Gastrocnemius medialis (tissue), 4 donors: ENCODE measurements around the gene SLC10A1. TPM values are rescaled to one million over a fixed set of nuclear protein-coding genes. Genes with fewer than 3 reads are reported as not detected.

Experiments used
- ATAC-seq, 2 donors: fragments of 150-250 bp; one replicate each; pipeline ENCODE4 v1.9.1; 2016
- DNase-seq, 2 donors: peaks; one replicate each; pipeline ENCODE4 v3.0.0-alpha.2; 2019
- H3K27ac ChIP-seq, 4 donors: fragments of 200-600 bp; sonication (generic); 1 replicate in 1 of 4; 2 replicates in 3 of 4; pipeline ENCODE4 v1.5.1; 2016 to 2018; ENCODE audit warnings: mild to moderate bottlenecking in 2 of 4, moderate library complexity in 1 of 4
- H3K27me3 ChIP-seq, 3 donors: fragments of 200-600 bp; sonication (generic) in 2 of 3; 1 replicate in 1 of 3; 2 replicates in 2 of 3; pipeline versions ENCODE4 v1.5.1 to v1.6.0; 2016 to 2019; ENCODE audit warnings: mild to moderate bottlenecking in 1 of 3, moderate library complexity in 1 of 3
- H3K36me3 ChIP-seq, 2 donors: fragments of 200-600 bp; sonication (generic) in 1 of 2; one replicate each; pipeline ENCODE4 v1.5.1; 2017 to 2018
- H3K4me1 ChIP-seq, 2 donors: fragments of 200-600 bp; sonication (generic) in 1 of 2; one replicate each; pipeline ENCODE4 v1.5.1; 2016 to 2017; ENCODE audit warnings: mild to moderate bottlenecking in 2 of 2
- H3K4me3 ChIP-seq, 4 donors: fragments of 200-600 bp; sonication (generic) in 3 of 4; 1 replicate in 1 of 4; 2 replicates in 3 of 4; pipeline ENCODE4 v1.5.1; 2016 to 2019; ENCODE audit warnings: mild to moderate bottlenecking in 2 of 4
- H3K9me3 ChIP-seq, 3 donors: fragments of 200-600 bp; sonication (generic) in 2 of 3; 1 replicate in 1 of 3; 2 replicates in 2 of 3; pipeline ENCODE4 v1.5.1; 2016 to 2019
- POLR2A ChIP-seq, 2 donors: fragments of 450-650 bp; IDR thresholded peaks; one replicate each; pipeline ENCODE4 v1.6.1; 2017; ENCODE audit warnings: antibody characterized with exemption in 2 of 2, mild to moderate bottlenecking in 2 of 2, moderate library complexity in 2 of 2
- in situ Hi-C, 4 donors: fragments of 200-750 bp; cut with MboI; loops; one replicate each; pipeline versions ENCODE4 v1.15.0 to v1.8.0; 2017; ENCODE audit warnings: low sequenced_read_pairs in 4 of 4
- intact Hi-C: fragments of 100-400 bp; cut with DNase I; formaldehyde crosslinking; loops from one replicate; pipeline ENCODE4 v1.15.1; 2023; ENCODE audit warnings: low total_unique reads
- total RNA-seq, 4 donors: library from RNA; depleted of rRNA; stranded (reverse); fragments of >200 nt; gene quantifications; one replicate each; pipeline versions ENCODE4 v1.1.0 to v1.2.3, GENCODE V29; 2016
- TF ChIP-seq, protein P1 (sequence below), 5 experiments: fragments of 450-650 bp in 3 of 5; fragments of 200-600 bp in 2 of 5; sonication (generic) in 2 of 5; IDR thresholded peaks in 4 of 5; conservative IDR thresholded peaks in 1 of 5; 1 replicate in 4 of 5; 2 replicates in 1 of 5; pipeline ENCODE4 v1.5.1; 2016 to 2019; ENCODE audit warnings: antibody characterized with exemption in 5 of 5, mild to moderate bottlenecking in 3 of 5, moderate library complexity in 3 of 5

The SLC10A1 gene
- total RNA-seq, 4 donors from 2014 or later = 0.22 to 0.23 TPM; not detected in 2

DNA sequence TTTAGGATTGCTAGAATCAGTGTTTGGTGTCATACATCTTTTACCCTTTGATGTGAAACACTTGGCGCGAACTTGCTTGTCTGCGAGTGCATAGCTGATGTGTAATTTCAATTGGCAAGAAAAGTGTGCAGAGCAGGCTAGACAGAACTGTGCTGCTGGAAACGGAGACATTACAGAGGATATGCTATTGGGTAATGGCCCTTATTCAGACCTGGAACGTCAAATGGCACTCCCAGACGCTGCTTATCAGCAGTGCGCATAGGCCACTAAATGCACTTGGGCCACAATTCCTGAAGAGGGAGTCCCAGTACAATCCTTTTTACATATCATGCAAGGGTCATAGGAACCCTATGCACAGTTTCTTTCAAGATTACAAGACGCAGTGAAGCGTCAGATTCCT, 15.7 kb upstream of the SLC10A1 start:
- ATAC-seq = no peak
- no peak overlapping the region for H3K27ac ChIP-seq
- H3K9me3 ChIP-seq = no peaks in the 10 kb centered on the region
- no peaks in the 10 kb centered on the region for H3K36me3 ChIP-seq
- no peaks in the 10 kb centered on the region for H3K27me3 ChIP-seq
- intact Hi-C loops = loop anchor here (10.0 kb wide), 1 partner anchor 392 kb away; no protein-coding TSS in a partner anchor
- H3K4me1 ChIP-seq = no peaks in the 10 kb centered on the region
- TF ChIP-seq, protein P1, sequence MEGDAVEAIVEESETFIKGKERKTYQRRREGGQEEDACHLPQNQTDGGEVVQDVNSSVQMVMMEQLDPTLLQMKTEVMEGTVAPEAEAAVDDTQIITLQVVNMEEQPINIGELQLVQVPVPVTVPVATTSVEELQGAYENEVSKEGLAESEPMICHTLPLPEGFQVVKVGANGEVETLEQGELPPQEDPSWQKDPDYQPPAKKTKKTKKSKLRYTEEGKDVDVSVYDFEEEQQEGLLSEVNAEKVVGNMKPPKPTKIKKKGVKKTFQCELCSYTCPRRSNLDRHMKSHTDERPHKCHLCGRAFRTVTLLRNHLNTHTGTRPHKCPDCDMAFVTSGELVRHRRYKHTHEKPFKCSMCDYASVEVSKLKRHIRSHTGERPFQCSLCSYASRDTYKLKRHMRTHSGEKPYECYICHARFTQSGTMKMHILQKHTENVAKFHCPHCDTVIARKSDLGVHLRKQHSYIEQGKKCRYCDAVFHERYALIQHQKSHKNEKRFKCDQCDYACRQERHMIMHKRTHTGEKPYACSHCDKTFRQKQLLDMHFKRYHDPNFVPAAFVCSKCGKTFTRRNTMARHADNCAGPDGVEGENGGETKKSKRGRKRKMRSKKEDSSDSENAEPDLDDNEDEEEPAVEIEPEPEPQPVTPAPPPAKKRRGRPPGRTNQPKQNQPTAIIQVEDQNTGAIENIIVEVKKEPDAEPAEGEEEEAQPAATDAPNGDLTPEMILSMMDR (IDR thresholded peaks at IDR 0.05 in 4 of 5, conservative IDR thresholded peaks at IDR 0.05 in 1 of 5) = no peak
- no peak for TF ChIP-seq POLR2A (IDR thresholded peaks at IDR 0.05)
- no peak for DNase-seq
- in situ Hi-C loops = loop anchor here in 2 of 4 donors (5.0 to 25.0 kb wide), 2 partner anchors 215 to 900 kb away; no protein-coding TSS in a partner anchor
- H3K4me3 ChIP-seq = no peak overlapping the region

DNA sequence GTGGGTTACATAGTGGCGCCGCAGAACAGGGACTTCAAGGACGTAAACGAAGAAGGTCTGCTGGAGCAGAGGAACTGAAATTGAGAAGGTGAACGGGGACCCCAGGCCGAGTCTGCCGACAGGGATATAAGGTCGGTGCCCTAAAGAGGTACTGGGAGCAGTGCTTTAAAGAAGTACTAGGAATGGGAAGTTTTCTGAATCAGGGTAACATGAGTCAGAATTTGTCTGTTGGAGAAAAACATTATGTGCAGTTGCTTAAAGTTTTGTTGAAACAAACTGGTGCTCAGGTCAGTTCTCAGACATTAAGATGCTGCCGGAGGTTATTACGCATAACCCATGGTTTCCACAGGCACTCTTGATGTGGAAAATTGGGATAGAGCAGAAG, 14.8 kb upstream of the SLC10A1 start:
- Histone ChIP-seq H3K27ac (no peak overlapping the region), H3K4me3 (no peak overlapping the region), H3K4me1 (no peaks in the 10 kb centered on the region), H3K36me3 (no peaks in the 10 kb centered on the region), H3K27me3 (no peaks in the 10 kb centered on the region), H3K9me3 (no peaks in the 10 kb centered on the region)
- ATAC-seq = no peak
- DNase-seq = no peak
- intact Hi-C loops = loop anchor here (10.0 kb wide), 1 partner anchor 393 kb away; no protein-coding TSS in a partner anchor
- TF ChIP-seq, protein P1 (IDR thresholded peaks at IDR 0.05 in 4 of 5, conservative IDR thresholded peaks at IDR 0.05 in 1 of 5) = no peak
- no peak for TF ChIP-seq POLR2A (IDR thresholded peaks at IDR 0.05)
- in situ Hi-C loops = loop anchor here in 2 of 4 donors (5.0 to 25.0 kb wide), 2 partner anchors 215 to 900 kb away; no protein-coding TSS in a partner anchor

DNA sequence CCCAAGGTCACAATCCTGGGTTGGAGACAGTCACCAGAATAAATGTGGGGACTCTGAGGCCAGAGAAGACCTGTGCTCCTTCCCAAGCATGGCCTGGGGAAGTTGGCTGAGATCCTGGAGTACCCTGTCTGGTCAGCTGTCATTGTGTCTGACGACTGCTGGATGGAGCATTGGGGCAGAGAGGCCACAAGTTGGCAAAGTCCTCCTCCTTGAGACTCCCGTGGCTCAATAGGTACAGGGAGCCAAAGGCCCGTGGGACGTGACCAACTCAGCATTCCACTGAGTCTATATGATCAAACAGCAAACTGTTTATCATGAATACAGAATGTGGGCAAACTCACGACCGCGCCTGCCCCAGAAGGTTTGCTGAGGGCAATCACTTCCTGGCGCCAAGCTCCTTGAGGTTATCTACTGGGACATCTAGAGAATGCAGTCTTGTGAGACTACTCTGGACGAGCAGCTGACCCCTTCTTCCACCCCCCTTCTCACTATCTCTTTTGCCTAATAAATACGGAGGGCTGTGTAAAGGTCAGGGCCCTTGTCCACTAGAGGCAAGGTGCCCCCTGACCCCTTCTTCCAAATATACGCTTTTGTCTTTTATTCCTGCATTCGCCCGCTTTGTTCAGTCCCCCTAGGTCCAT, 14.3 kb upstream of the SLC10A1 start:
- H3K9me3 ChIP-seq = no peaks in the 10 kb centered on the region
- no peak for ATAC-seq
- H3K4me3 ChIP-seq = no peak overlapping the region
- in situ Hi-C loops = loop anchor here in 2 of 4 donors (5.0 to 25.0 kb wide), 2 partner anchors 216 to 901 kb away; no protein-coding TSS in a partner anchor
- H3K4me1 ChIP-seq = no peaks in the 10 kb centered on the region
- no peaks in the 10 kb centered on the region for H3K27me3 ChIP-seq
- intact Hi-C loops = loop anchor here (10.0 kb wide), 1 partner anchor 393 kb away; no protein-coding TSS in a partner anchor
- no peaks in the 10 kb centered on the region for H3K36me3 ChIP-seq
- H3K27ac ChIP-seq = no peak overlapping the region
- DNase-seq = no peak
- no peak for TF ChIP-seq POLR2A (IDR thresholded peaks at IDR 0.05)
- TF ChIP-seq, protein P1 (IDR thresholded peaks at IDR 0.05 in 4 of 5, conservative IDR thresholded peaks at IDR 0.05 in 1 of 5) = no peak

DNA sequence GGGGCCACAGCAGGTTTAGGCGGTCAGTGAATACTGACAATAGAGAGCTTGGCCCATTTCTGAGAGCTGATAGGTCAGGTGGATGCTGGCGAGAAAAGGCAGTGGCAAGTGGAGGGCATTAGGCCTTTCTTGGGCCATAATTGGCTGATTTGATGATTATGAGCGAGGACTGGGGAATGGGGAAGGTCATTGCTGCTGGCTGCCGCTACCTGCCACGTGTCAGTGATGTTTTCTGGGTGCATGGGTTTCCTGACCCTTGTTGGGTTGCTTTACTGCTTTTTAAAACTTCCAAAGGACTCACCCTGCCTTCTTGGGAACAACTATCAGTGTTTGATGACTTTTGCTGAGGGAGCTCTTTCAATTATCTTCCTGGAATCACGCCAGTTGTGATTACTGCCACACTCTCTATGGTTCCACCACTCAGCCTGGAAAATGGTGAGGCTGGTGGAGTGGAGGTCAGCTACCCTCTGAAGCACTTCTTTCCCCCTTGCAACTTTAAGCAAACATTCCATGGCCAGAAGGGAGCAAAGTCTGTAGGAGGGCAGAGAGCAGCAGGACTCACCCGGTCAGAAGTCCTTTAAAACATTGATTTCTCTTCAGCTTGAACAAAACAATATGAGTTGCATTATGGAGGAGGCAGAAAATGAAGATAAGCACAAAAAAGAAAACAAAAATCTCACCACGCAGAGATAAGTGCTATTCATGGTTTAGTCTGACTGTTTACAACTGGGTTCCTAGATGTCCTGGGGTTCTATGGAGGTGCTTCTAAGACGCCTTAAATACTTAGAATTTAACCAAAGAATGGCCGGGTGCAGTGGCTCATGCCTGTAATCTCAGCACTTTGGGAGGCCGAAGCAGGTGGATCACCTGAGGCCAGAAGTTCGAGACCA, 12.1 kb upstream of the SLC10A1 start:
- DNase-seq (no peak), ATAC-seq (no peak)
- no peak for TF ChIP-seq POLR2A (IDR thresholded peaks at IDR 0.05)
- TF ChIP-seq, protein P1 (IDR thresholded peaks at IDR 0.05 in 4 of 5, conservative IDR thresholded peaks at IDR 0.05 in 1 of 5) = no peak
- Histone ChIP-seq H3K4me3 (no peak overlapping the region), H3K36me3 (no peaks in the 10 kb centered on the region), H3K27ac (no peak overlapping the region), H3K27me3 (no peaks in the 10 kb centered on the region), H3K9me3 (no peaks in the 10 kb centered on the region), H3K4me1 (no peaks in the 10 kb centered on the region)
- in situ Hi-C loops = loop anchor here in 1 of 4 donors (25.0 kb wide), 1 partner anchor 903 kb away; no protein-coding TSS in a partner anchor
- intact Hi-C loops = no loop called here
